ENCODE results near the gene ATG4B.
"Not testable (repeated sequence)": the region's sequence is repeated elsewhere in the genome, so short reads cannot be mapped to it uniquely, and the experiment has no call there.

The ATG4B gene

DNA sequence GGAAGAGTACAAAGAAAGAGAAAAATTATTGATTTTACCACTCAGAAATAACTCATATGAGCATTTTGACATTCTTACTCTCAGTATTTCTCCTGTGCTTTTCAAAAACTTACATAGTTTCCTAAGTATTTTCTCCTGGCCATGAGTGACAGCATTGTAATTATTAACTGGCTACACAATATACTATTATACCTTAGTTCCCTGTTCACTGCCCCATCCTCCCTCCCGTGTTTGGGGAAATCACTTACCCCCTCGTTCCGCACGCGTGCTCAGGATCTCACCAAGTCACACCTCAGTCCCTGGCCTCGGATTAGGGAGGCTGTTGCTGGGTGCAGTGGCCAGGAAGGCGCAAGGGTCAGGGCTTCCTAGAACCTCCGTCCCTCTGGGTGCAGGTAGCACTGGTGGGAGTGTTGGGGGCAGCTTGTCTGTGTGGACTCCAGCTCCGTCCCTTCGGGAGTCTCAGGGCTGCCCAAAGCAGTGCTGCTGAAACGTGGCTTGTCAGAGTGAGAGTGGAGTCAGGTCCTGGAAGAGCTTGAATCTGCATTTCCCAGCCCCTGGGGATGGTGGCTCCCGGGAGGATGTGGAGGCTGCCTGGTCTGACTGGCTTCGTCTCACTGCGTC, 23.2 kb downstream of the ATG4B start:
- no peak for DNase-seq (ENCODE audit: low read depth in 3 of 3, low spot score in 1 of 3)

DNA sequence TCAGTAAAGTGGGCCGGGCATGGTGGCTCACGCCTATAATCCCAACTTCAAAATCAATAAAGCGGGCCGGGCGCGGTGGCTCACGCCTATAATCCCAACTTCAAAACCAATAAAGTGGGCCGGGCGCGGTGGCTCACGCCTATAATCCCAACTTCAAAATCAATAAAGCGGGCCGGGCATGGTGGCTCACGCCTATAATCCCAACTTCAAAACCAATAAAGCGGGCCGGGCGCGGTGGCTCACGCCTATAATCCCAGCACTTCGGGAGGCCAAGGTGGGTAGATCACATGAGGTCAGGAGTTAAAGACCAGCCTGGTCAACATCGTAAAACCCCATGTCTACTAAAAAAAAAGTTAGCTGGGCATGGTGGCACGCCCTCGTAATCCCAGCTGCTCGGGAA, 25.2 kb downstream of the ATG4B start:
- DNase-seq (ENCODE audit: low read depth in 3 of 3, low spot score in 1 of 3) = not testable (repeated sequence)

DNA sequence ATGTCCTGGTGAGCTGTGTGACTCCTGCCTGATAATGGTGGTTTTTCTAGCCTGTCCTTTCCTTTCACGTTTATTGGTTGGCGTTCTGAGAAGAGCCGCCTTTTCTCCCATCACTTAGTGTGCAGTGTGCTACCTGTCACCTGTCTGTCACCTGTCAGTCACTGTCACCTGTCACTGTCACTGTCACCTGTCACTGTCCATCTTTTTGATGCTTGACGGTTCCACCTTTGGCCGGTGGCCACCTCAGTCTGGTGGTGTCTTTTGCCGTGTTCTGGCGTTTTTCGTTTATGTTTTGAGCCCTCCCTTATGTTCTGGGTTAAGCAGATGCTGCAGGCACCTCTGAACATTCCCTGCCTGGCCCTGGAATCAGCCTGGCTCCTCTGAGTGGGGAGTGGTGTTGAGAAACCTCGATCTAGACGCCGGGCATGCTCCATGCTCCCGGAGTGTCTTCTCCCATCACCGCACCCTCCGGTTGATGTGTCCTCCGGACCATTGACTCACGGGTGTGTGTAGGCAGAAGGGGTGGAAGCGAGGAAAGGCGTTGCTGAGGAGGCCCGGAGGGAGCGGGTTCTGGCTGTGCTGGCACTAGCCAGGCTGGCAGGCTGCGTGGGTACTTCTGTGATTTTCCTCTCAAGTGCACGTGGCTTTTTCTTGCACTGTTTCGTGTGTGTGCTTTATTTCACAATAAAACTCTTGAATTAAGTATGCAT, 28.4 kb downstream of the ATG4B start:
- no peak for DNase-seq (ENCODE audit: low read depth in 3 of 3, low spot score in 1 of 3)

DNA sequence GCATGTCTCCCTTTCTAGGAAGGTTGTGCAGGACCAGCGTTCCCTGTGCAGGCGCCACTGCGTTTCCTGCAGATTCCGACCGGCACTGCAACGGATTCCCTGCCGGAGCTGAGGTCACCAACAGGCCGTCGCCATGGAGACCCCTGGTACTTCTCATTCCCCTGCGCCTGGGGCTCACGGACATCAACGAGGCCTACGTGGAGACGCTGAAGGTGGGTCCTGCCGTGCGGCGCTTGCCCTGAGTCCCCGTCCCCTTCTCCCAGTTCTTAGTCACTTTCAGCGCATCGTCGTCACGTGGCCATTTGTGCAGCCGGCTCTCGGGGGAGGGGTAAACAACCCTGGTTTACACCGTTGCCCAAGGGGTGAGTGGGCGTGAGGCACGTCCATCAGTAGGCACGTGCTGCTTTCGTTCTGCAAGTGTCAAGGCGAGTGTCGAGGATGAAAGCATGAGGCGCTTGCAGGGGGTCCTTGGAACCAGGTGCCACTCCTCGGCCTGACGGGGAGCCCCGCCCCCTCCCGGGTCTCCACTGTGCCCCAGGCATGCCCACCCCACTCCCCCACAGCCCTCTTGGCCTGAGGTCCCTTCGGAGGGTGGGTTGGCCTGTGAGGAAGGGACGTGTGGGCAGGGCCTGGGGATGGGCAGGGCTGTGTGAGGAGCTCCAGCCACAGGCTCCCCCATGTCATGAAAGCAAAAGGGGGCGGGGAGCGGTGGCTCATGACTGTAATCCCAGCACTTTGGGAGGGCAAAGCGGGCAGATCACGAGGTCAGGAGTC, 29.3 kb downstream of the ATG4B start:
- DNase-seq (ENCODE audit: low read depth in 3 of 3, low spot score in 1 of 3) = no peak

DNA sequence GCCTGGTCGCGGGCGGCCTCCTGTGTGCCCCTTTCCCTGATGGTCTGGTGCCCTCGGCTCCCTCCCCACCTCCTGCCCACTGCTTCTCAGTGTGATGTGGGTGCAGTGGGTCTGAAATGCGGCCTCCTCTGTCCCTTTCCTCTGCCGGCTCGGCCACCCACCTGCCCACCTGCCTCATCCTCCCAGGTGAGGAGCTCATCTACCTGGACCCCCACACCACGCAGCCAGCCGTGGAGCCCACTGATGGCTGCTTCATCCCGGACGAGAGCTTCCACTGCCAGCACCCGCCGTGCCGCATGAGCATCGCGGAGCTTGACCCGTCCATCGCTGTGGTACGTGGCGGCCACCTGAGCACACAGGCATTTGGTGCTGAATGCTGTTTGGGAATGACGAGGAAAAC, 30.9 kb downstream of the ATG4B start:
- no peak for DNase-seq (ENCODE audit: low read depth in 3 of 3, low spot score in 1 of 3)

DNA sequence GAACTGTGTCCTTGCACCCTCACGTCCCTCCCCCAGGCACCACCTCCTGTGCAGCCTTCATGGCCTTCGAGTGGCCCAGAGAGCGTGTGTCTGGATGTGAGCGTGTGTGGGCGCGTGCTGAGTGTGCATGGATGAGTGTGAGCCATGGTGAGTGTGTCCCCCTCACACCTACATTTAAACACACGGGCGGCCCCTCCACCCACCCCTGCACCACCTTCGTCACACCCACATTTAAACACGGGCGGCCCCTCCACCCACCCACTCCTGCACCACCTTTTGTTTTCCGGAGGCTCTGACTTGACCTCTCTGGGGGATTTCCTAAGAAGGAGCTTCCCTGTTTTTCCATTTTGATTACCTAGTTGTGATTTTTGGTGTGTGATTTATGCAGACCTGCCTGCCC, 31.3 kb downstream of the ATG4B start:
- DNase-seq (ENCODE audit: low read depth in 3 of 3, low spot score in 1 of 3) = no peak

DNA sequence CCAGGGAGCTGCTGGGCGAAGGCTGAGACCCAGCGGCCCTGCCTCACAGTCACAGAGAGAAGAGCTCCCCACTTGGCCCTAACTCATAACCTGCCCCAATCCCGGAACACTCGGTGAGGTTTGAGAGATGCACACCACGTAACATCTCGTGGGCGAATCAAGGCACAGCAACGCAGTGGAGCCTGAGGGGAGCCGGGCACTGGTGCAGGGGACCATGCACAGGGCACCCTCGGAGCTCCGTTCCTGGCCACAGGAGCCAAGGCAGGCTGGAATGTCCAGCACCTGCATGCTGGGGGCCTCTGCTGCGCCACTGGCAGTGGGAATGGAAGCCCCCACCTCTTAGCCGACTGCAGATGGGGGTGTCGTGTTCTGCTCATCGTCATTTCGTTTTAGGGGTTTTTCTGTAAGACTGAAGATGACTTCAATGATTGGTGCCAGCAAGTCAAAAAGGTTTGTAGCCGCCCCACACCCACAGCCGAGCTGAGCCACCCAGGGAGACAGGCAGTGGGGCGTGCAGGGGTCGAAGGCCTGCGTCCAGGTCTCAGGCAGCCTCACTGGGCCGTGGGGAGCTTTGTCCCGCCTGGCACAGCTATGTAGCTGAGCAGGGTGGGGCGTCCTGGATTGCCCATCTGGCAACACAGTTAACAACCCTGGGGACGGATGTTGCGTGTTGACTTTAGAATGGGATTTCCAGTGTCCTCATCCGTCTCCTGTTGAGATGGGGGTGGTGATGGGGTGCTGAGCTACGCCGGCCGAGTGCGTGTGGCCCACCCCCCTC, 33.0 kb downstream of the ATG4B start:
- DNase-seq (ENCODE audit: low read depth in 3 of 3, low spot score in 1 of 3) = no peak

DNA sequence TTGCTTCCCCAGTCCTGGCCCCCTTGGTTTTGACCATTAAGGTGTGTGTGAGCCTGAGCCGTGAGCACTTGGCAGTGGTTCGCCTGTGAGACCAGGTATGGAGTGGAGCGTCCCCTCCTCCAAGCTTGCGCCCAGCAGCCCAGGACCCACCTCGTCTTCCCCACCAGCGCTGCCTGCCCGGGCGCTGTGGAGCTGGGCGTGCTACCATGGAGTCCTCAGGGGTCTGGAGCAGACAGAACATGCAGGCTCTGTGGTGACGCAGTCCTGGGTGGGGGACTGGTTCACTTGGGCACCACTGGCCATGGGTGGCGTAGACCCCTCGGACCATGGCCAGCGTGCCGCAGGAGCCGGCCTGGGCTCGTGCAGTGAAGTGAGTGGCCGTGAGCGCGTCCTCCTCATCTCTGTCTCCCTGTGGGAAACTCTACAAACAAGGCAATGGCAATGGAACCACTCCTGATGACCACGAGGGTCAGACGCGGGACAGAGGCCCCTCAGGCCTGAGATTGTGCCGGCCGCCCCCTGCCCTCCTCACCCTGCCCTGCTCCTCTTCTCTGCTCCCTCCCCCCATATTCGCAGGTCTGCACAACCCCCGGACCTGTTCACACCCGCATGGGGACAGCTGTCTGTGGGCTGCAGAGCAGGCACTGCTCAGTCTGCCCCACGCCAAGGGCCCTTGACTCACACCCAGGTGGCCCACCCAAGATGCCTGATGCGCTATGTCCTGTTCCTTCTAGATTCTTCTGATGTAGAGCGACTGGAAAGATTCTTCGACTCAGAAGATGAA, 34.2 kb downstream of the ATG4B start:
- DNase-seq (ENCODE audit: low read depth in 3 of 3, low spot score in 1 of 3) = no peak

DNA sequence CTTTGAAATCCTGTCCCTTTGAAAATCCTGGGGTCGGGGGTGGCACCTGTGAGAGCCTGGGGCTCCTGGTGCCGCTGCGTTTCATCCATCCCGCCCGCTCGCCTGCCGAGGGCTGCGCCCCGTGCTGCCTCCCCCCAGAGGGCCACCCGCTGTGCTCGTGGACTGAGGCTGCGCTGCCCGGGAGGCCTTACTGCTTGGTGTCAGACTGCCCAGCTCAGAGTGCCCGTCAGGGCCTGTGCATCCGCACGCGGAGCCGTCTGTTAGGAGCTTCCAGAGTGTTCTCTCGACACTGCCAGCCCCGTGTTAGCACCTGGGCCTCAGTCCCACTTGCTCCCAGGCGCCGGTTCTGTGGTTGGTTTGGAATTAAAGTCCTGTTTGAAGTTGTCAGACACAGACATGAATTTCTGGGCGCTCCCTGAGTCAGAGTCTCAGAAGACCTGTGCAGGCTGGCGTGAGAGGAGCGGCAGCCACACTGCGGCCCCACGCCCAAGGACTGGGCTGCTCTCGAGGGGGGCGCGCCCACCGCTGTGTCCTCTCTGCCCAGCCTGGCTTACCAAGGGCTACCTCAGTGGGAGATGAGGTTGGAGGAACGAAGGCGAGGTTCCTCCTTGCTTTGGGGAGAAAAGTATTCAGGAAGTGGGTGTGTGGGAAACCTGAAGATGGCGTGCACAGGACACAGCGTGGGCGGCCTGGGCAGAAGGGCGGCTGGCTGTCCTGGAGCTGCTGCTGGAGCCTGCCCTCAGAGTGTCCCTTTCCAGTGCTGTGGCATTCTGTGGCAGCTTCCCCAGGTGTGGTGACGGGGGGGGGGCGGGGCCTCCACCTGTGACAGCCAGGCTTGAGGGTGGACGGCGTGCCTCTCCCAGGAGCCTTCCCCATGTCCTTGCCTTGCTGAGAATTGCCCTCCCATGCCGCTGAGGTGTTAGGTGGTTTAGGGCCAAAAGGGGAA, 35.0 kb downstream of the ATG4B start:
- no peak for DNase-seq (ENCODE audit: low read depth in 3 of 3, low spot score in 1 of 3)

DNA sequence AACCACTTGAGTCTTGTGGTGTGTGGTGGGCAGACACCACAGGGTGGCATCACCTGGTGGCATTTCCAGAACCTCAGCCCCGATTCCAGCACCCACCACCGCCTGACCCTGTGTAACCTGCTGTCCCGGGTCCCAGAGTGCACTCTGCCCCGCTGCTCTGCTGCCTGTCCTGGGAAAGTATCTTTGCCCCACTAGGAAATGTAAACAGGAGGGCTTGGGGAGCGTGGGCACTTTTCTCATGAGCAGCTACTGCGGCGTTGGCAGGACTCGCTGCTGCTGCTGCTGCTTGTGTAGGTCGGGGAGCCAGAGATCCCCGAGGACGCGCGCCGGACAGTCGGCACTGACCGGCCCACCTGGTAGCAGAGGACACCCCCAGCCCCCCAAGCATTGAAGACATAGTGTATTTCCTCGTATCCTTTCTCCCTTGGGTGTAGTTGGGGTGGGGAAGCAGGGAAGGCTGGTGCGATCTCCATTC, 35.7 kb downstream of the ATG4B start:
- DNase-seq (ENCODE audit: low read depth in 3 of 3, low spot score in 1 of 3) = no peak

DNA sequence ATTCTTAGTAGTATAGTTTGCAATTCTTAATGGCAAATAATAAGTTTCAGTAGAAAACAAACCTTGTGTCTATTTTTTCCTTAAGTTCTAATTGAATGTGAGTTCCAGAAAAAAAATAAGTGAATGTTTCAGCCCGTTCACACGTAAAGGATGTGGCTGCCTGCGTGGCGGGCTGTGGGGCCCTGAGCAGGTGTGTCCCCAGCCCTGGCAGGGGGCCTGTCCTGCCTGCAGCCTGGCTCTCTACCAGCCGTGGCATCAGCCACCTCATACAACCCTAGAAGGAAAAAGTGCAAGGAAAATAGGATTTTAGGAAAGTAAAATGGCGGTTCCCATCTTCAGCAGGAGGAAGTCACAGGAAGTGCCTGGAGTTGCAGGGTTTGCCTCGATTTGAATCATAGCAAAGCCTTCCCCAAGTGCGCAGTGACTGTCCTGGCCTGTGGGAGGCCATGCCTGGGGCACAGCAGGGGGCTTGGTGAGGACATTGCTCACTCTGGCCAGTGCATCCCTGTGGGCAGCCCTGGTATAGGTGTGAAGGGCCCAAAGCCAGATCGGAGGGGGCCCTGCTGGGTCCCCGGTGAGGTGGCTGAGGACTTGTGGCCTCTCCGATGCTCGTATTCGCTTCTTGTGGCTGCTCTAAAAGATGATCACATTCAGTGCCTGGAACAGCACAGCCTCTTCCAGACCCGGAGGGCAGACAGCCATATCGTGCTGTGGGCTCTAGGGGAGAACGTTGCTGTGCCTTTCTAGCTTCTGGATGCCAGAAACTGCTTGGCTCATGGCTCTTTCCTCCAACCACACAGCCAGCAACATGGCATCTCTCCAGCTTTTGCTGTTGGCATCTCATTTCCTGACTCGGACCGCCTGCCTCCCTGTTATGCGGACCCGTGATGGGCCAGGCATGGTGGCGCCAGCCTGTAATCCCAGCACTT, 36.6 kb downstream of the ATG4B start:
- DNase-seq (ENCODE audit: low read depth in 3 of 3, low spot score in 1 of 3) = no peak

DNA sequence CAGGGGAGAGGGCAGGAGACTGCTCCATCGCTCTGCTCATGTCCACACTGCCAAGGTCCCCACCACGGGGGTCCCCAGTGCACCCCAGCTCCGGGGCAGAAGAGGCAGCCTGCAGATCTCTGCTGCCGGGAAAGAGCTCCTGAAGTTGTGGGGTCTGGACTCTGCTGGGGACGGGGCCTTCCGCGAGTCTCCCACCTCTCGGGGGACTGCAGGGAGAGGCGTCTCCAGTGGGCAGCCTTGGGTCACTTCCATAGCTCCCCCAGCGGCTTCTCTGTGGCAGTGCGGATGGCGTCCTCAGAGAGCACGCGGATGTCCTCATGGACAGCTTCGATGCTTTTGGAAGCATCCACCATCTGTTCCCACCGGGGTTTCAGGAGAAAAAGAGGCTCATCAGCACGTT, 38.4 kb downstream of the ATG4B start:
- DNase-seq (ENCODE audit: low read depth in 3 of 3, low spot score in 1 of 3) = no peak

DNA sequence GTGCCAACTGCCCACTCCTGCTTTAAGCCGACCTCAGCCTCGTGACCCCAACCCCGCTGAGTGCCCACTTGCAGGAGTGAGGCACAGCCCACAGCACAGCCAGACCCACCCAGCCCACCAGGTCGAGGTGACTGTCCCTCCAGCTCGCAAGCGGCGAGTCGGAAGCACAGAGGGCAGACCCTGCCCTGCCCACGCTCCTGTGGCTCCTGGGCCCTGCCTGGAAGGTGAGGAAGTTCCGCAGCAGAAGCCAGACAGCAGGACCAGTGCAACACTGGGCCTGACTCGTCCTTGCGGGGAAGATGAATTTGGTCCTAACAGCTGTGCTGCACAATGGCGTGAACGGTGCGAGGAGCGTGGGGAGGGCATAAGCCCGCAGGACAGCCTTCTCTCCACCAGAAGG, 39.2 kb downstream of the ATG4B start:
- no peak for DNase-seq (ENCODE audit: low read depth in 3 of 3, low spot score in 1 of 3)

DNA sequence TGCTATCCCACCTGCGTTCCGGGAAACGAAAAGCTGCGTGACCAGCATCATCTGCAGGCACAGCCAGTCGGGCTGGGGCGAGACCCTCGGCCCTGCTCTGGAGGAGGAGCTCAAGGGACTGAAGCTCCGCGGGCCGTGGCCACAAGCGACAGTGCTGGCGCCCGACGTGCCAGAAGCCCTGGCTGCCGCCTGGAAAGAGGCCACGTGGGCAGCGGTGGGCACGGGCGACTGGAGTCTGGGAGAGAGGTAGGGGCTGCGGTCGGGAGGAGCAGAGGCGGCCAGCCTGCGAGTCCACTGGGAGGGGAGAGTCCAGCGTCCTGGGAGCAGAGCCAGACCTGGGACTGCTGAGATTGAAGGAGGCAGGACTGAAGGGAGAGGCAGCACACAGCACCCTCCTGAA, 39.9 kb downstream of the ATG4B start:
- DNase-seq (ENCODE audit: low read depth in 3 of 3, low spot score in 1 of 3) = no peak

DNA sequence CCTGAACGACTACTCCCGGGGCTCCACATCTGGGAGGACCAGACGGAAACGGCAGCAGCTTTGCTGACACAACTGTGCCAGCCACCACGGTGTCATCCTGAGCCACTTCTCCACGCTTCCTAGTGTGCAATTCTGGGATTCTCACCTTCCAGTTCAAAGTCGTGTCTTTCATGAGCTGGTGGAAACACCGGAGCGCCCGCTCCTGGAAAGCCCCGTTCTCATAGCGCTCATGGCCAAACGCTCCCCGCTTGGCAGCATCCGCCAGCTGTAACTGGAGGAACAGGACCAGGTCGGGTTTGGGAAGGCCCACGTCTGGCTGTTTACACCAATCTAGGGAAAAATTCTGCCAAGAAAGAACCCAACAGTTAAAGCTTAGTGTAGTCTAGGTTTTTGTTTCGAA, 40.8 kb downstream of the ATG4B start:
- DNase-seq (ENCODE audit: low read depth in 3 of 3, low spot score in 1 of 3) = no peak

DNA sequence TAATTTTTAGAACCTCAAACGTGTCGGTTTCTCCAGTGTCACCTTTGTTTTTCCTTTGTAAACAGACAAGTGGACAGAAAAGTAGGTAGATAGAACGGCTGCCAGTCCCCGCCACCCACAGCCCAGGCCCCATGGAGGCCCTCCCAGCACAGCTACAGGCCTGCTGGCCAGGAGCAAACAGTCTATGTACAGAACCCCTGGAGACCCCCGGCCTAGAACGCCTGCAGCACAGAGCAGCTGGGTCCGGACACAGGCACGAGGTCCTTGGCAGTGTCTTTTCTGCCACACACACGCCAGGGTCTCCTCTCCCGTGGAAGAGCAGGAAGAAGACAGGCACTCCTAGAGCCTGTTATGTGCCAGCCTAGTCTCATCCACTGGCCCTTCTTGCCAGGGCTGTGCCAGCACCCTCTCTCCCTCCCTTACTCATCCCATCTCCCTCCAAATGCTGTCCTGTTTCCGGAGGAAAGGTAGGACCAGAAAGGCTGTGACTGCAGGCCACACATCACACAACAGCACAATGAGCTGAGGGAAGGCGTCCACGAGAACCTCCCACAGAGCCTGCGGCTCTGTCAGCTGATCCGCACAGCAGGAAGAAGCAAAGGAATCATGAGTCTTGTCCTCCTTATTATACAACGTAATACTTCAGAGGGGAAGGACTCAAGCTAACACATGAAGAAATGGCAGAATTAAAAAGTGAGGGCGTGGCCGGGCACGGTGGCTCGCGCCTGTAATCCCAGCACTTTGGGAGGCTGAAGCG, 41.5 kb downstream of the ATG4B start:
- no peak for DNase-seq (ENCODE audit: low read depth in 3 of 3, low spot score in 1 of 3)

DNA sequence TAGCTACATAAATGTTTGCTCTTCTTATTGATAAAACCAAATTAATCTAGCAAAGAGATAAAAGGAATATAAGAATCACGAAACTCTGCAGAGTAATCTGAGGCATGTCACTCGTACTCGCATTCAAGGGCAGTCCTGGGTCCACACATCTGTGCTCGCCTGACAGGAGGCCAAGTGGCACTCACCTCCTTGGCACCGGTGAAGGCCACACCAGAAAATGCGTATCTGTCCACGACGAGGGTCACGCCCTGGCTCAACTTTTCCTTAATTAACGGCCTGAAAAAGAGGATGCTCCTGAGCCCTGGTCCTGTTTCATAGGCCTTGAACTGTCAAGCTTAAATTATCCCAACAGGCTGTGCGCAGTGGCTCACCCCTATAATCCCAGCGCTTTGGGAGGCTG, 42.6 kb downstream of the ATG4B start:
- no peak for DNase-seq (ENCODE audit: low read depth in 3 of 3, low spot score in 1 of 3)
